ENCODE data around the gene NOCT.

The NOCT gene

GRCh38 chr4:139015269-139015947 lies at the start of gene NOCT:
Gene NOCT (plus strand): TSS chr4:139015781. CDS start chr4:139015982, 201 bp downstream.
- peak; percentile 94 for TF ChIP-seq POLR2A (IDR thresholded peaks at IDR 0.05; ENCODE audit: low read length)
- no peak for TF ChIP-seq GATA1 (IDR thresholded peaks at IDR 0.05; ENCODE audit: low read depth, low read length)
- DNase-seq = peak; percentile 92 to 94

- DNase-seq = no peak
These were observed 48.3 kb upstream of the NOCT start for GRCh38 chr4:138967313-138967712.

GRCh38 chr4:138972956-138973801 lies 42.4 kb upstream of the NOCT start:
- TF ChIP-seq GATA1 (IDR thresholded peaks at IDR 0.05; ENCODE audit: low read depth, low read length) = no peak
- TF ChIP-seq POLR2A (IDR thresholded peaks at IDR 0.05; ENCODE audit: low read length) = no peak
- no peak for DNase-seq

More at GRCh38 chr4:138967313-138967712, 48.3 kb upstream of the NOCT start:
- no peak for TF ChIP-seq POLR2A (IDR thresholded peaks at IDR 0.05; ENCODE audit: low read length)
- no peak for TF ChIP-seq GATA1 (IDR thresholded peaks at IDR 0.05; ENCODE audit: low read depth, low read length)

- no peak for DNase-seq
- TF ChIP-seq POLR2A (IDR thresholded peaks at IDR 0.05; ENCODE audit: low read length) (no peak), GATA1 (IDR thresholded peaks at IDR 0.05; ENCODE audit: low read depth, low read length) (no peak)
These were observed 40.4 kb upstream of the NOCT start for GRCh38 chr4:138975225-138975624.

- no peak for DNase-seq
- TF ChIP-seq GATA1 (IDR thresholded peaks at IDR 0.05; ENCODE audit: low read depth, low read length) (no peak), POLR2A (IDR thresholded peaks at IDR 0.05; ENCODE audit: low read length) (no peak)
These were observed 39.1 kb upstream of the NOCT start for GRCh38 chr4:138976526-138976925.

- TF ChIP-seq GATA1 (IDR thresholded peaks at IDR 0.05; ENCODE audit: low read depth, low read length) (no peak), POLR2A (IDR thresholded peaks at IDR 0.05; ENCODE audit: low read length) (no peak)
- no peak for DNase-seq
These were observed 38.1 kb upstream of the NOCT start for GRCh38 chr4:138977524-138977923.

- TF ChIP-seq GATA1 (IDR thresholded peaks at IDR 0.05; ENCODE audit: low read depth, low read length) (no peak), POLR2A (IDR thresholded peaks at IDR 0.05; ENCODE audit: low read length) (no peak)
These were observed 37.5 kb upstream of the NOCT start for GRCh38 chr4:138978028-138978585.

GRCh38 chr4:138978600-138978999 lies 37.0 kb upstream of the NOCT start:
- no peak for TF ChIP-seq GATA1 (IDR thresholded peaks at IDR 0.05; ENCODE audit: low read depth, low read length)
- TF ChIP-seq POLR2A (IDR thresholded peaks at IDR 0.05; ENCODE audit: low read length) = no peak
- no peak for DNase-seq

More at GRCh38 chr4:138978028-138978585, 37.5 kb upstream of the NOCT start:
- no peak for DNase-seq

- DNase-seq = peak in 1 of 2 experiments; percentile 16
- TF ChIP-seq GATA1 (IDR thresholded peaks at IDR 0.05; ENCODE audit: low read depth, low read length) (no peak), POLR2A (IDR thresholded peaks at IDR 0.05; ENCODE audit: low read length) (no peak)
These were observed 35.8 kb upstream of the NOCT start for GRCh38 chr4:138979742-138980141.

GRCh38 chr4:138981930-138982390 lies 33.6 kb upstream of the NOCT start:
- DNase-seq = peak in 1 of 2 experiments; percentile 8

GRCh38 chr4:138982754-138983153 lies 32.8 kb upstream of the NOCT start:
- TF ChIP-seq GATA1 (IDR thresholded peaks at IDR 0.05; ENCODE audit: low read depth, low read length) (no peak), POLR2A (IDR thresholded peaks at IDR 0.05; ENCODE audit: low read length) (no peak)
- no peak for DNase-seq

More at GRCh38 chr4:138981930-138982390, 33.6 kb upstream of the NOCT start:
- no peak for TF ChIP-seq GATA1 (IDR thresholded peaks at IDR 0.05; ENCODE audit: low read depth, low read length)
- no peak for TF ChIP-seq POLR2A (IDR thresholded peaks at IDR 0.05; ENCODE audit: low read length)

GRCh38 chr4:138983690-138984089 lies 31.9 kb upstream of the NOCT start:
- no peak for DNase-seq
- TF ChIP-seq POLR2A (IDR thresholded peaks at IDR 0.05; ENCODE audit: low read length) (no peak), GATA1 (IDR thresholded peaks at IDR 0.05; ENCODE audit: low read depth, low read length) (no peak)

GRCh38 chr4:138984647-138985046 lies 30.9 kb upstream of the NOCT start:
- no peak for TF ChIP-seq POLR2A (IDR thresholded peaks at IDR 0.05; ENCODE audit: low read length)
- no peak for TF ChIP-seq GATA1 (IDR thresholded peaks at IDR 0.05; ENCODE audit: low read depth, low read length)
- DNase-seq = no peak

- no peak for TF ChIP-seq POLR2A (IDR thresholded peaks at IDR 0.05; ENCODE audit: low read length)
- TF ChIP-seq GATA1 (IDR thresholded peaks at IDR 0.05; ENCODE audit: low read depth, low read length) = no peak
These were observed 22.9 kb upstream of the NOCT start for GRCh38 chr4:138992676-138993075.

More at GRCh38 chr4:138992676-138993075, 22.9 kb upstream of the NOCT start:
- DNase-seq = no peak

Measured in erythroblast (primary cell).